ENCODE results near the gene TSPAN15.

TSPAN15 gene

DNA sequence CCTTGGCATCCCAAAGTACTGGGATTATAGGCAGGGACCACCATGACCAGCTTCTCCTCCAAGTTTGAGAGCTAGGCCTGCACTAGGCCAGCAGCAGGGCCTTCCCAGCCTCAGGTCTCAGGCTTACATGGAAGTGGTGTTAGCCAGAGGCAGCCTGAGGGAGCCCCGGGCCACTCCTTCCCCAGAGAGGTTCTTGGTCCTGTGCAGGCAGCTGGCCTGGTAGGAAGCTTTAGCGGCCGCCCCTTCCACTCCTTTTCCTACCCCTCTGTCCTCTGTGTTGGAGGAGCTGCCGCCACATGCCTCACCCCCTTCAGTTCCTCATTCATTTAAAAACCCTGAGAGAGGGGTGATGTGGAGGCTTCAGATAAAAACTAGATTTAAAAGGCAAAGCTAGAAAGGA is 40.3 kb downstream of the TSPAN15 start:
- H3K4me1 ChIP-seq (ENCODE audit: insufficient read depth, poor library complexity, severe bottlenecking), result peaks cover 6% of the 10 kb centered on the region
- H3K9me3 ChIP-seq (ENCODE audit: severe bottlenecking), result no peaks in the 10 kb centered on the region
- DNase-seq (ENCODE audit: low spot score) (no peak), ATAC-seq (ENCODE audit: low read depth) (no peak)
- H3K27me3 ChIP-seq (ENCODE audit: insufficient read depth, poor library complexity, severe bottlenecking), result no peaks in the 10 kb centered on the region
- H3K27ac ChIP-seq (ENCODE audit: poor library complexity, severe bottlenecking), result no peak overlapping the region
- no peaks in the 10 kb centered on the region for H3K36me3 ChIP-seq (ENCODE audit: low read depth)
- no peak overlapping the region for H3K4me3 ChIP-seq (ENCODE audit: severe bottlenecking)
- TF ChIP-seq, protein P1, sequence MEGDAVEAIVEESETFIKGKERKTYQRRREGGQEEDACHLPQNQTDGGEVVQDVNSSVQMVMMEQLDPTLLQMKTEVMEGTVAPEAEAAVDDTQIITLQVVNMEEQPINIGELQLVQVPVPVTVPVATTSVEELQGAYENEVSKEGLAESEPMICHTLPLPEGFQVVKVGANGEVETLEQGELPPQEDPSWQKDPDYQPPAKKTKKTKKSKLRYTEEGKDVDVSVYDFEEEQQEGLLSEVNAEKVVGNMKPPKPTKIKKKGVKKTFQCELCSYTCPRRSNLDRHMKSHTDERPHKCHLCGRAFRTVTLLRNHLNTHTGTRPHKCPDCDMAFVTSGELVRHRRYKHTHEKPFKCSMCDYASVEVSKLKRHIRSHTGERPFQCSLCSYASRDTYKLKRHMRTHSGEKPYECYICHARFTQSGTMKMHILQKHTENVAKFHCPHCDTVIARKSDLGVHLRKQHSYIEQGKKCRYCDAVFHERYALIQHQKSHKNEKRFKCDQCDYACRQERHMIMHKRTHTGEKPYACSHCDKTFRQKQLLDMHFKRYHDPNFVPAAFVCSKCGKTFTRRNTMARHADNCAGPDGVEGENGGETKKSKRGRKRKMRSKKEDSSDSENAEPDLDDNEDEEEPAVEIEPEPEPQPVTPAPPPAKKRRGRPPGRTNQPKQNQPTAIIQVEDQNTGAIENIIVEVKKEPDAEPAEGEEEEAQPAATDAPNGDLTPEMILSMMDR (IDR thresholded peaks at IDR 0.05; ENCODE audit: poor library complexity, severe bottlenecking), result no peak

DNA sequence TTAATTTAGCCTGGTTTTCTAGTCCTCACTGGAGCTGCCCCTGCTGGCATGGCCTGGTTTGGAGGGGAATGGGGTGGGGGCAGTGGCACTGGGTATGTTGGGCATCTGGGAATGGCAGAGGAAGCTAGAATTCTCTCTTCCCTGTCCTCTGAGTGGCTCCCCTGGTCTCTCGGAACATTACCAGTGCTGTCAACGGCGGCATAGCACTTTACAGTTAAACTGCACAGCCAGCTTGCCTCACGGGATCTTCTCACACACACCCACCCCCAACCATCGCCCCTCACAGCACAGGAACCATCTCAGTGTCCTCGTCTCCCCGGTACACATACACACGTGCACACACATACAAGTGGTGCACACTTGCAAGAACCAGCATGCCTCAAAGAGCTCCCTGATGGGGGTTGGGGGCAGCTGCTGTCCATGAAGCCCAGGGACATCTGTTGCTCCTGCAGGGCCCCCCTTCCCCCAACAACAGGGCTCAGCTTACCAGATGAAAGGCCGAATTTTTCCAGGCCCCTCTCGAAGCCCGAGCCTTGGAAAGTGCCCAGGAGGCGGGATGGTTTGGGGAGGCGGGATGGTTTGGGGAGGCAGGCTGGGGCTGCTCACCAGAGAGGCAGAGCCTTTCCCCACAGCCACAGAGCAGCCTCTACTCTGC is 41.0 kb downstream of the TSPAN15 start:
- no peaks in the 10 kb centered on the region for H3K9me3 ChIP-seq (ENCODE audit: severe bottlenecking)
- no peaks in the 10 kb centered on the region for H3K36me3 ChIP-seq (ENCODE audit: low read depth)
- peaks cover 1% of the 10 kb centered on the region for H3K4me1 ChIP-seq (ENCODE audit: insufficient read depth, poor library complexity, severe bottlenecking)
- no peak overlapping the region for H3K4me3 ChIP-seq (ENCODE audit: severe bottlenecking)
- no peak overlapping the region for H3K27ac ChIP-seq (ENCODE audit: poor library complexity, severe bottlenecking)
- ATAC-seq (ENCODE audit: low read depth) (no peak), DNase-seq (ENCODE audit: low spot score) (no peak)
- TF ChIP-seq, protein P1 (IDR thresholded peaks at IDR 0.05; ENCODE audit: poor library complexity, severe bottlenecking), result no peak
- no peaks in the 10 kb centered on the region for H3K27me3 ChIP-seq (ENCODE audit: insufficient read depth, poor library complexity, severe bottlenecking)

DNA sequence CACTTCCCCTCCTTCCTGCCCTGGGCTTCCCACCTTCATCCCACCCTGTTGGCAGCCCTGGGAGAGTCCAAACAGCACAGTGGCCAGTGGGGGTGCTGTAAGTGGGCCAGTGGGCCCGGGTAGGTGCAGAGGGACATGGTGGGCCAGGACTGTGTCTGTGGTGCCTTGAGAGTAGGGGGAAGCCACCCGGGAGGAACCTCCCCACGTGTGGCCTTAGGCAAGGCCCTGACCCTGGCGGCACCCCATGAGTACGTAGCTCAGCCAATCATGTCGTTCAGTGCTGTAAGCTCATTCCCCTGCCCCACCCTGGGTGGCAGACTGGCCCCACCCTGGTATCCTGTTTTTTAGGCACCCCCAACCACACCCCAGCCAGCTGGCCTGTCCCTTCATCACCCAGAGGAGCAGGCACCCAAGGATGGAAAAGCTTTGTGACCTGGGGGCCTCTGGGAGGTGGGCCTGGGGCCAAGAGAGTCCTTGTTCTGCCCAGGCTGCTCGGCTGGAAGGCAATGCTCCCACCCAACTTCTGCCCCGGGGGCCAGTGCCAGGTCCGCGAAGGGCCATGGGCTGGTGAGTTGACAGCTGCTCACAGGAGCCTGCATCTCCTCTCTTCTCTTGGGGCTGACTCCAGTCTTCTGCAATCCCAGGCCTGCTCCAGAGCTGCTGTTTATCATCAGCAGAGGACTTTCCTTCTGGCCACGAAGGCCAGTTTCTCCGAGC is 41.6 kb downstream of the TSPAN15 start:
- TF ChIP-seq, protein P1 (IDR thresholded peaks at IDR 0.05; ENCODE audit: poor library complexity, severe bottlenecking), result no peak
- no peaks in the 10 kb centered on the region for H3K36me3 ChIP-seq (ENCODE audit: low read depth)
- H3K27ac ChIP-seq (ENCODE audit: poor library complexity, severe bottlenecking), result no peak overlapping the region
- no peak overlapping the region for H3K4me3 ChIP-seq (ENCODE audit: severe bottlenecking)
- DNase-seq (ENCODE audit: low spot score) (no peak), ATAC-seq (ENCODE audit: low read depth) (no peak)
- no peaks in the 10 kb centered on the region for H3K4me1 ChIP-seq (ENCODE audit: insufficient read depth, poor library complexity, severe bottlenecking)
- no peaks in the 10 kb centered on the region for H3K27me3 ChIP-seq (ENCODE audit: insufficient read depth, poor library complexity, severe bottlenecking)
- H3K9me3 ChIP-seq (ENCODE audit: severe bottlenecking), result no peaks in the 10 kb centered on the region

DNA sequence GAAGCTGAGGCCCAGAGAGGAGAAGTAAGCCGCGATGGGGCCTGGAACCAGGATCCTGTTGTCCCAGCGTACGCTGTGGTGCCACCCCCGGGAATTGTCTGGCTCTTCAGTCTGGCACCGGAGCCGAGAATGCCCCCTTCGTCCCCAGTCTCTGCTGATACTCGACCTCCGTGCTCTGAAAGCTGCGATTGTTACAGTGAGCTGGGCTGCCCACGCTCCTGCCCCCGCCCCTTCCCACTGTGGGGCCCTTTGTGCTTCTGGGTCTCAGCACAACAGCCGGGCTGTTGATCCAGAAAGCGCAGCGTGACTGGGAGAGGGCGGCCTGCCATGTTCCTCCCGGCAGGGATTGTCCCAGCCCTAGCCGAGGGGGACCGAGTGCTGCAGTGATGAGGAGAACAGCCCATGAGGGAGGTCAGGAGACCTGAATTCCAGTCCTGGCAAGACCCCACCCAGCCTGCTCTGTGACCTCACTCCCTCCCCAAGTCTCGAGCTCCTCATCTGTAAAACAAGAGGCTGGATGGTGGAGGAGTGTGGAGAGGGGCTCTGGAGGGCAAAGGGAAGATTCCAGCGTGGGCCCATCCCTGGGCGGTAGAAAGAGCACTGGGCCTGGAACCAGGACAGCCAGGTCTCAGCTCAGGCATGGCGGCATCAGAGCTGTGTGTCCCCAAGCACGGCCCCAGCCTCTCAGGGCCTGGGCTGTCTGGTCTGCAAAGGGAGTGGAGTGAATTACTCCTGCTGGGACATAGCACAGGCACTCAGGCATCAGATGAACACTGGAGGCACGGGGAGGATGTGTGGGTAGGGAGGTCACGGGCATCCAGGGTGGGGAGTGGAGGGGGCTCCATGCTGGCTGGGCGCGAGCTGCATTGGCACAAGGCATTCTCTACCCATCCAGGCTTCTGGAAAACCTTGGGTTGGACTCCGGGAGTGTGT is 43.6 kb downstream of the TSPAN15 start:
- TF ChIP-seq, protein P1 (IDR thresholded peaks at IDR 0.05; ENCODE audit: poor library complexity, severe bottlenecking), result no peak
- H3K27ac ChIP-seq (ENCODE audit: poor library complexity, severe bottlenecking), result no peak overlapping the region
- H3K27me3 ChIP-seq (ENCODE audit: insufficient read depth, poor library complexity, severe bottlenecking), result no peaks in the 10 kb centered on the region
- DNase-seq (ENCODE audit: low spot score) (no peak), ATAC-seq (ENCODE audit: low read depth) (no peak)
- H3K4me1 ChIP-seq (ENCODE audit: insufficient read depth, poor library complexity, severe bottlenecking), result no peaks in the 10 kb centered on the region
- H3K36me3 ChIP-seq (ENCODE audit: low read depth), result no peaks in the 10 kb centered on the region
- H3K4me3 ChIP-seq (ENCODE audit: severe bottlenecking), result no peak overlapping the region
- no peaks in the 10 kb centered on the region for H3K9me3 ChIP-seq (ENCODE audit: severe bottlenecking)
